Fibroblast of the aortic adventitia (primary cell): ENCODE data around the gene MED4. TPM values are rescaled to one million over a fixed set of nuclear protein-coding genes. Genes with fewer than 3 reads are reported as not detected.

Experiments used
- DNase-seq: peaks from one replicate; pipeline ENCODE4 v3.0.0-alpha.2; 2010; ENCODE audit warnings: low read depth
- H3K4me3 ChIP-seq: 2 replicates; pipeline ENCODE4 v1.5.1; 2011; ENCODE audit warnings: low read depth, mild to moderate bottlenecking, control low read depth, low read length, moderate library complexity
- CTCF ChIP-seq: IDR thresholded peaks from 2 replicates; pipeline ENCODE4 v1.5.1; 2011; ENCODE audit warnings: mild to moderate bottlenecking, low read length, control low read depth, inconsistent platforms; ENCODE audit not compliant: insufficient read depth
- total RNA-seq: library from RNA; depleted of rRNA; stranded (reverse); fragments of >200 nt; gene quantifications from 2 replicates; pipeline ENCODE4 v1.2.3, GENCODE V29; 2012; ENCODE audit warnings: low replicate concordance

MED4 gene
- total RNA-seq, 1 donor = 22.9 TPM

- no peak for DNase-seq
- TF ChIP-seq CTCF = no peak
These were observed 18.8 kb upstream of the MED4 start for GRCh38 chr13:48113756-48114130.

GRCh38 chr13:48112896-48113755, 18.2 kb upstream of the MED4 start:
- no peak overlapping the region for H3K4me3 ChIP-seq
- no peak for TF ChIP-seq CTCF
- no peak for DNase-seq

More at GRCh38 chr13:48113756-48114130, 18.8 kb upstream of the MED4 start:
- no peak overlapping the region for H3K4me3 ChIP-seq

- no peak for TF ChIP-seq CTCF
- H3K4me3 ChIP-seq = no peak overlapping the region
- DNase-seq = peak; percentile 31
These were observed 16.2 kb upstream of the MED4 start for GRCh38 chr13:48110931-48111721.

- H3K4me3 ChIP-seq = no peak overlapping the region
- no peak for TF ChIP-seq CTCF
- peak; percentile 43 for DNase-seq
These were observed 15.4 kb upstream of the MED4 start for GRCh38 chr13:48110132-48110868.

GRCh38 chr13:48108106-48108505, 13.2 kb upstream of the MED4 start:
- no peak for TF ChIP-seq CTCF

GRCh38 chr13:48097793-48098192, 2.9 kb upstream of the MED4 start:
- no peak for DNase-seq
- H3K4me3 ChIP-seq = no peak overlapping the region
- TF ChIP-seq CTCF = no peak

More at GRCh38 chr13:48108106-48108505, 13.2 kb upstream of the MED4 start:
- DNase-seq = no peak
- H3K4me3 ChIP-seq = no peak overlapping the region
